HCT116 (cell line): ENCODE data around the gene S1PR1. TPM values are rescaled to one million over a fixed set of nuclear protein-coding genes. Genes with fewer than 3 reads are reported as not detected.

Source experiments
- ATAC-seq: fragments of 200-7000 bp; cut with Tn5 transposase; 2 replicates; pipeline ENCODE4 v1.9.1; 2020; ENCODE audit warnings: mild to moderate bottlenecking, moderate library complexity
- BruUV-seq: library from RNA; stranded (reverse); fragments of 400-500 nt; replicated peaks from 2 replicates; lab custom pipeline; 2021; lab: Mats Ljungman, UMichigan
- CTCF ChIA-PET: fragments of 300-600 bp; sonication (Branson Sonifier 250); formaldehyde crosslinking; loops from one replicate; lab custom pipeline; 2021; ENCODE audit warnings: antibody characterized with exemption; lab: Charles Lee
- POLR2A ChIA-PET: fragments of 300-600, 350-600 bp; sonication (Branson Sonifier 250); formaldehyde crosslinking; loops from one replicate; lab custom pipeline; 2021; ENCODE audit warnings: antibody characterized with exemption; lab: Charles Lee
- RAD21 ChIA-PET, 2 experiments: fragments of 300-600 bp; sonication (Branson Sonifier 250); formaldehyde crosslinking; loops; one replicate each; lab custom pipeline; 2023; ENCODE audit warnings: low total read pairs in 2 of 2; ENCODE audit not compliant: uncharacterized antibody in 2 of 2, unreplicated experiment in 2 of 2, low non-redundant PET in 1 of 2; lab: Charles Lee
- DNase-seq: peaks from one replicate; pipeline ENCODE4 v3.0.0-alpha.2; 2010; ENCODE audit warnings: low read depth, low spot score
- H2AFZ ChIP-seq: fragments of 200-600 bp; shearing (Covaris generic), sonication (generic); 2 replicates; pipeline ENCODE4 v1.6.1; 2017; ENCODE audit warnings: low read depth, mixed run types, mixed read lengths, antibody characterized with exemption, low read length; ENCODE audit not compliant: poor library complexity, severe bottlenecking
- H3K27ac ChIP-seq: 2 replicates; pipeline ENCODE4 v1.5.1; 2012; ENCODE audit warnings: low read depth, low read length
- H3K27me3 ChIP-seq: fragments of 200-600 bp; sonication (generic); 2 replicates; pipeline ENCODE4 v1.6.1; 2016; ENCODE audit warnings: mixed run types, low read length, mixed read lengths; ENCODE audit not compliant: insufficient read depth
- H3K36me3 ChIP-seq, 2 experiments: fragments of 200-500 bp in 1 of 2; fragments of 200-600 bp in 1 of 2; sonication (Bioruptor generic) in 1 of 2; sonication (generic) in 1 of 2; 2 replicates each; pipeline versions ENCODE4 v1.5.1 to v1.6.1; 2014 to 2016; ENCODE audit warnings: low read length in 2 of 2, inconsistent platforms in 1 of 2, mixed read lengths in 1 of 2, mixed run types in 1 of 2; ENCODE audit not compliant: insufficient read depth in 2 of 2, control insufficient read depth in 1 of 2
- H3K4me1 ChIP-seq, 2 experiments: fragments of 200-600 bp in 1 of 2; sonication (generic) in 1 of 2; 2 replicates each; pipeline versions ENCODE4 v1.5.1 to v1.6.1; 2012 to 2017; ENCODE audit warnings: low read length in 2 of 2, inconsistent platforms in 1 of 2, mild to moderate bottlenecking in 1 of 2, mixed read lengths in 1 of 2, mixed run types in 1 of 2, moderate library complexity in 1 of 2; ENCODE audit not compliant: insufficient read depth in 2 of 2, control insufficient read depth in 1 of 2
- H3K4me2 ChIP-seq: fragments of 200-600 bp; sonication (generic); 2 replicates; pipeline ENCODE4 v1.6.1; 2017; ENCODE audit warnings: mixed run types, low read length, mixed read lengths
- H3K4me3 ChIP-seq, 2 experiments: fragments of 200-600 bp in 1 of 2; sonication (generic) in 1 of 2; replicated peaks in 1 of 2; 2 replicates each; pipeline ENCODE4 v1.5.1; 2011 to 2016; ENCODE audit warnings: low read length in 2 of 2, control low read depth in 1 of 2, low read depth in 1 of 2, mild to moderate bottlenecking in 1 of 2, mixed read lengths in 1 of 2, mixed run types in 1 of 2
- H3K79me2 ChIP-seq: fragments of 200-600 bp; sonication (generic); 2 replicates; pipeline ENCODE4 v1.6.1; 2017; ENCODE audit warnings: mild to moderate bottlenecking, mixed run types, low read length, moderate library complexity, mixed read lengths; ENCODE audit not compliant: insufficient read depth
- H3K9ac ChIP-seq: fragments of 200-600 bp; sonication (generic); 2 replicates; pipeline ENCODE4 v1.6.1; 2016; ENCODE audit warnings: low read length, mixed read lengths
- H3K9me2 ChIP-seq: fragments of 200-600 bp; sonication (generic), shearing (Covaris generic); 2 replicates; pipeline ENCODE4 v1.6.1; 2017; ENCODE audit warnings: mixed run types, mild to moderate bottlenecking, moderate library complexity; ENCODE audit not compliant: insufficient read depth
- H3K9me3 ChIP-seq, 2 experiments: fragments of 200-500 bp in 1 of 2; fragments of 200-600 bp in 1 of 2; sonication (Bioruptor generic) in 1 of 2; sonication (generic) in 1 of 2; 2 replicates each; pipeline ENCODE4 v1.6.1; 2014 to 2017; ENCODE audit warnings: low read length in 2 of 2, mixed read lengths in 2 of 2, inconsistent platforms in 1 of 2, low read depth in 1 of 2, mild to moderate bottlenecking in 1 of 2, mixed run types in 1 of 2, moderate library complexity in 1 of 2; ENCODE audit not compliant: control insufficient read depth in 1 of 2, insufficient read depth in 1 of 2
- H4K20me1 ChIP-seq: fragments of 200-600 bp; sonication (generic), shearing (Covaris generic); 2 replicates; pipeline ENCODE4 v1.6.1; 2017; ENCODE audit warnings: mixed run types, mild to moderate bottlenecking, moderate library complexity; ENCODE audit not compliant: insufficient read depth
- ATF3 ChIP-seq: IDR thresholded peaks from 2 replicates; pipeline ENCODE4 v1.6.1; 2012
- CTCF ChIP-seq, 3 experiments: fragments of 200-600 bp in 1 of 3; sonication (generic) in 1 of 3; IDR thresholded peaks in 2 of 3; conservative IDR thresholded peaks in 1 of 3; 2 replicates each; pipeline ENCODE4 v1.5.1; 2012 to 2017; ENCODE audit warnings: low read depth in 2 of 3, low read length in 2 of 3, antibody characterized with exemption in 1 of 3, borderline replicate concordance in 1 of 3, control low read depth in 1 of 3, mild to moderate bottlenecking in 1 of 3, mixed read lengths in 1 of 3, mixed run types in 1 of 3, moderate library complexity in 1 of 3; ENCODE audit not compliant: insufficient read depth in 1 of 3
- EGR1 ChIP-seq: IDR thresholded peaks from 2 replicates; pipeline ENCODE4 v1.6.1; 2012; ENCODE audit warnings: low read depth
- ELF1 ChIP-seq: IDR thresholded peaks from 2 replicates; pipeline ENCODE4 v1.6.1; 2012; ENCODE audit warnings: low read depth, borderline replicate concordance
- FOSL1 ChIP-seq: IDR thresholded peaks from 2 replicates; pipeline ENCODE4 v1.6.1; 2012; ENCODE audit warnings: low read depth
- JUND ChIP-seq: IDR thresholded peaks from 2 replicates; pipeline ENCODE4 v1.6.1; 2012
- RAD21 ChIP-seq: IDR thresholded peaks from 2 replicates; pipeline ENCODE4 v1.6.1; 2012; ENCODE audit warnings: low read depth, mild to moderate bottlenecking
- ZNF274 ChIP-seq: fragments of 200-500 bp; sonication (Bioruptor generic); IDR thresholded peaks from 2 replicates; pipeline ENCODE4 v1.6.1; 2014; ENCODE audit warnings: mild to moderate bottlenecking, low read depth, low read length, inconsistent platforms
- intact Hi-C: fragments of 100-400 bp; cut with micrococcal nuclease; formaldehyde crosslinking; loops from 2 replicates; pipeline ENCODE4 v1.10.0; 2022
- total RNA-seq: library from RNA; stranded (reverse); gene quantifications from one replicate; pipeline ENCODE4 v1.2.1, GENCODE V29; 2021; ENCODE audit not compliant: unreplicated experiment

The S1PR1 gene
- total RNA-seq, 1 experiment from 2014 or later = 0.61 TPM

GRCh38 chr1:101238681-101239094 is 1.9 kb downstream of the S1PR1 start:
- BruUV-seq = no TSS peak
- H3K4me2 ChIP-seq = peak overlapping the region; percentile 41

More at GRCh38 chr1:101238681-101239094, 1.9 kb downstream of the S1PR1 start:
- POLR2A ChIA-PET = no interaction called here
- no peaks in the 10 kb centered on the region for H3K27me3 ChIP-seq
- no peaks in the 10 kb centered on the region for H3K36me3 ChIP-seq
- peak; percentile 71 for DNase-seq
- intact Hi-C loops = loop anchor here (1.0 to 10.0 kb wide), 3 partner anchors 50 to 318 kb away; partner anchors contain the start of gene DPH5
- H3K27ac ChIP-seq = no peak overlapping the region
- CTCF ChIA-PET = interaction anchor here (0.6 to 2.2 kb wide), 13 partner anchors 9 to 370 kb away, joined by 3 to 8 read pairs (median 5); partner anchors contain the start of gene EXTL2
- RAD21 ChIA-PET = interaction anchor here (0.7 to 0.9 kb wide), 2 partner anchors 50 to 254 kb away, joined by 3 to 4 read pairs; no protein-coding TSS in a partner anchor
- ATAC-seq = peak; percentile 90
- H3K4me1 ChIP-seq = peaks cover 4 to 17% of the 10 kb centered on the region in 2 experiments; a peak in 2 of 4 replicates
- no peak overlapping the region for H3K9ac ChIP-seq
- no peaks in the 10 kb centered on the region for H4K20me1 ChIP-seq
- no peaks in the 10 kb centered on the region for H3K9me3 ChIP-seq
- no peaks in the 10 kb centered on the region for H3K79me2 ChIP-seq
- H2AFZ ChIP-seq = peak overlapping the region; percentile 72
- no peak for TF ChIP-seq JUND
- no peak for TF ChIP-seq ATF3
- TF ChIP-seq FOSL1 = no peak
- TF ChIP-seq RAD21 = peak; percentile 76
- no peak for TF ChIP-seq EGR1
- TF ChIP-seq ZNF274 = no peak
- no peak for TF ChIP-seq ELF1
- TF ChIP-seq CTCF (IDR thresholded peaks at IDR 0.05 in 2 of 3, conservative IDR thresholded peaks at IDR 0.05 in 1 of 3; ENCODE audit: borderline replicate concordance in 1 of 3, insufficient read depth in 1 of 3, low read depth in 2 of 3, low read length in 2 of 3) = peak; percentile 66 to 96 (median 93)
- TF ChIP-seq, all 23 proteins: peak for 2
- Histone ChIP-seq H3K4me3 (no peak overlapping the region), H3K9me2 (no peaks in the 10 kb centered on the region)
